ENCODE measurements around the gene PABPC3.

The PABPC3 gene
- total RNA-seq = 0 reads per million in 3 donors

- H3K4me1 ChIP-seq (ENCODE audit: control insufficient read depth, insufficient read depth, low read length, poor library complexity, severe bottlenecking) = no peaks in the 10 kb centered on the region
- H3K9me3 ChIP-seq (ENCODE audit: control insufficient read depth, low read length) = no peaks in the 10 kb centered on the region
- no peaks in the 10 kb centered on the region for H3K27me3 ChIP-seq (replicated peaks; ENCODE audit: control insufficient read depth, insufficient read depth, low read length, poor library complexity, severe bottlenecking)
- no peak for DNase-seq
- no peak within 1 kb of the TSS for H3K27ac ChIP-seq (ENCODE audit: insufficient read depth, low read length, poor library complexity, severe bottlenecking)
- H3K36me3 ChIP-seq (ENCODE audit: control insufficient read depth, insufficient read depth, low read length) = no peaks in the 10 kb centered on the region
- no peak within 1 kb of the TSS for H3K4me3 ChIP-seq (ENCODE audit: insufficient read depth, low read depth, low read length, poor library complexity, severe bottlenecking)
Measured at GRCh38 chr13:25095851-25096453, at the start of gene PABPC3. Gene PABPC3 (plus strand): TSS chr13:25096136. CDS start chr13:25096199, 63 bp downstream.

- Histone ChIP-seq H3K27me3 (replicated peaks; ENCODE audit: control insufficient read depth, insufficient read depth, low read length, poor library complexity, severe bottlenecking) (peaks cover 6% of the 10 kb centered on the region), H3K9me3 (ENCODE audit: control insufficient read depth, low read length) (no peaks in the 10 kb centered on the region), H3K36me3 (ENCODE audit: control insufficient read depth, insufficient read depth, low read length) (no peaks in the 10 kb centered on the region), H3K4me3 (ENCODE audit: insufficient read depth, low read depth, low read length, poor library complexity, severe bottlenecking) (no peak overlapping the region), H3K27ac (ENCODE audit: insufficient read depth, low read length, poor library complexity, severe bottlenecking) (no peak overlapping the region), H3K4me1 (ENCODE audit: control insufficient read depth, insufficient read depth, low read length, poor library complexity, severe bottlenecking) (no peaks in the 10 kb centered on the region)
- no peak for DNase-seq
Measured at GRCh38 chr13:25046274-25046984, 49.5 kb upstream of the PABPC3 start.

GRCh38 chr13:25046985-25047511 lies 48.9 kb upstream of the PABPC3 start:
- peaks cover 6% of the 10 kb centered on the region for H3K27me3 ChIP-seq (replicated peaks; ENCODE audit: control insufficient read depth, insufficient read depth, low read length, poor library complexity, severe bottlenecking)
- DNase-seq = no peak
- H3K36me3 ChIP-seq (ENCODE audit: control insufficient read depth, insufficient read depth, low read length) = no peaks in the 10 kb centered on the region
- no peak overlapping the region for H3K4me3 ChIP-seq (ENCODE audit: insufficient read depth, low read depth, low read length, poor library complexity, severe bottlenecking)
- no peak overlapping the region for H3K27ac ChIP-seq (ENCODE audit: insufficient read depth, low read length, poor library complexity, severe bottlenecking)
- no peaks in the 10 kb centered on the region for H3K4me1 ChIP-seq (ENCODE audit: control insufficient read depth, insufficient read depth, low read length, poor library complexity, severe bottlenecking)
- no peaks in the 10 kb centered on the region for H3K9me3 ChIP-seq (ENCODE audit: control insufficient read depth, low read length)

GRCh38 chr13:25051065-25051464 lies 44.9 kb upstream of the PABPC3 start:
- Histone ChIP-seq H3K4me1 (ENCODE audit: control insufficient read depth, insufficient read depth, low read length, poor library complexity, severe bottlenecking) (no peaks in the 10 kb centered on the region), H3K27me3 (replicated peaks; ENCODE audit: control insufficient read depth, insufficient read depth, low read length, poor library complexity, severe bottlenecking) (peaks cover 3% of the 10 kb centered on the region), H3K27ac (ENCODE audit: insufficient read depth, low read length, poor library complexity, severe bottlenecking) (no peak overlapping the region), H3K9me3 (ENCODE audit: control insufficient read depth, low read length) (no peaks in the 10 kb centered on the region), H3K36me3 (ENCODE audit: control insufficient read depth, insufficient read depth, low read length) (no peaks in the 10 kb centered on the region), H3K4me3 (ENCODE audit: insufficient read depth, low read depth, low read length, poor library complexity, severe bottlenecking) (no peak overlapping the region)
- no peak for DNase-seq

- Histone ChIP-seq H3K4me1 (ENCODE audit: control insufficient read depth, insufficient read depth, low read length, poor library complexity, severe bottlenecking) (no peaks in the 10 kb centered on the region), H3K27me3 (replicated peaks; ENCODE audit: control insufficient read depth, insufficient read depth, low read length, poor library complexity, severe bottlenecking) (no peaks in the 10 kb centered on the region), H3K36me3 (ENCODE audit: control insufficient read depth, insufficient read depth, low read length) (no peaks in the 10 kb centered on the region), H3K27ac (ENCODE audit: insufficient read depth, low read length, poor library complexity, severe bottlenecking) (no peak overlapping the region), H3K9me3 (ENCODE audit: control insufficient read depth, low read length) (no peaks in the 10 kb centered on the region), H3K4me3 (ENCODE audit: insufficient read depth, low read depth, low read length, poor library complexity, severe bottlenecking) (no peak overlapping the region)
- no peak for DNase-seq
Measured at GRCh38 chr13:25059166-25059565, 36.8 kb upstream of the PABPC3 start.

DNA sequence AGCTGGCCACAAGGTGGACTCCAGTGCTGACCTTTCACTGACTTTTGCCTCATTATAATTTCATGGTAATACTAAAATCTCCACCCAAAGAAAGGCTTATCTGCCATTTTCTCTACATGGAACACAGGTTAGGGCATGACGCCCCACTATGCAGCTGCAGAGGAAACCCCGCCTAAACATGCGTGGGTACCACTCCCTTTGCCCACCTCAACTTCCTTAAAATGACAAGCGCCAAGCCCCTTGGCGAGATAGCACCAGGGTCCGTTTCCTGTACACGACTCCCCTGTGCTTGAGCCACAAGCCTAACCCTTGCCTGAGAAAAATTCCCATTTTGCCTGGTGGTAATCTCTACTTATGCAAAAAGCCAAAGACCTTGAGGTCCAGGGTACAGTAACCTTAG lies 36.0 kb upstream of the PABPC3 start:
- H3K27ac ChIP-seq (ENCODE audit: insufficient read depth, low read length, poor library complexity, severe bottlenecking) = no peak overlapping the region
- no peaks in the 10 kb centered on the region for H3K36me3 ChIP-seq (ENCODE audit: control insufficient read depth, insufficient read depth, low read length)
- H3K4me1 ChIP-seq (ENCODE audit: control insufficient read depth, insufficient read depth, low read length, poor library complexity, severe bottlenecking) = no peaks in the 10 kb centered on the region
- no peaks in the 10 kb centered on the region for H3K9me3 ChIP-seq (ENCODE audit: control insufficient read depth, low read length)
- H3K27me3 ChIP-seq (replicated peaks; ENCODE audit: control insufficient read depth, insufficient read depth, low read length, poor library complexity, severe bottlenecking) = no peaks in the 10 kb centered on the region
- no peak overlapping the region for H3K4me3 ChIP-seq (ENCODE audit: insufficient read depth, low read depth, low read length, poor library complexity, severe bottlenecking)
- no peak for DNase-seq

DNA sequence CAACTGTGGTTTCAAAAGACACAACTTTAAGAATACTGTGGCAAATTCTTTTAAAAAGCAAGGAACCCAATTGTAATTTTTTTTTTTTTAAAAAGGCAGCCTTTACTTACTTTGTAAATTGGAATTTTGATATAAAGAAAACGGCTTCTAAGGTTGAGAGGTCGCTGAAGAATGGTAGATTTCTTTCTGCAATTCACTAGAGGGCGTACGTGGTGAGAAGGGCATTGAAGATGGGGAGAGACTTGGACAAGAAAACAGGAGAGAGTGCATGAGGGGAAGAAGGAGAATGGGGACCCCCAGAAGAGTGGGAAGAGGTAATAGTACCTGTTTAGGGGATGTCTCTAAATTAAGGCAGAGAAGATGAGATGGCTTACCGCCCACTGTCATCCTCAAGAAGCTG lies 33.5 kb upstream of the PABPC3 start:
- Histone ChIP-seq H3K36me3 (ENCODE audit: control insufficient read depth, insufficient read depth, low read length) (no peaks in the 10 kb centered on the region), H3K27me3 (replicated peaks; ENCODE audit: control insufficient read depth, insufficient read depth, low read length, poor library complexity, severe bottlenecking) (no peaks in the 10 kb centered on the region), H3K4me1 (ENCODE audit: control insufficient read depth, insufficient read depth, low read length, poor library complexity, severe bottlenecking) (no peaks in the 10 kb centered on the region), H3K4me3 (ENCODE audit: insufficient read depth, low read depth, low read length, poor library complexity, severe bottlenecking) (no peak overlapping the region), H3K27ac (ENCODE audit: insufficient read depth, low read length, poor library complexity, severe bottlenecking) (no peak overlapping the region), H3K9me3 (ENCODE audit: control insufficient read depth, low read length) (no peaks in the 10 kb centered on the region)
- DNase-seq = no peak

GRCh38 chr13:25064396-25064795 lies 31.5 kb upstream of the PABPC3 start:
- no peaks in the 10 kb centered on the region for H3K36me3 ChIP-seq (ENCODE audit: control insufficient read depth, insufficient read depth, low read length)
- no peak overlapping the region for H3K27ac ChIP-seq (ENCODE audit: insufficient read depth, low read length, poor library complexity, severe bottlenecking)
- H3K4me1 ChIP-seq (ENCODE audit: control insufficient read depth, insufficient read depth, low read length, poor library complexity, severe bottlenecking) = no peaks in the 10 kb centered on the region
- no peaks in the 10 kb centered on the region for H3K9me3 ChIP-seq (ENCODE audit: control insufficient read depth, low read length)
- H3K27me3 ChIP-seq (replicated peaks; ENCODE audit: control insufficient read depth, insufficient read depth, low read length, poor library complexity, severe bottlenecking) = no peaks in the 10 kb centered on the region
- no peak overlapping the region for H3K4me3 ChIP-seq (ENCODE audit: insufficient read depth, low read depth, low read length, poor library complexity, severe bottlenecking)
- no peak for DNase-seq

- no peak overlapping the region for H3K27ac ChIP-seq (ENCODE audit: insufficient read depth, low read length, poor library complexity, severe bottlenecking)
- H3K4me1 ChIP-seq (ENCODE audit: control insufficient read depth, insufficient read depth, low read length, poor library complexity, severe bottlenecking) = no peaks in the 10 kb centered on the region
- no peaks in the 10 kb centered on the region for H3K27me3 ChIP-seq (replicated peaks; ENCODE audit: control insufficient read depth, insufficient read depth, low read length, poor library complexity, severe bottlenecking)
- no peaks in the 10 kb centered on the region for H3K9me3 ChIP-seq (ENCODE audit: control insufficient read depth, low read length)
- no peaks in the 10 kb centered on the region for H3K36me3 ChIP-seq (ENCODE audit: control insufficient read depth, insufficient read depth, low read length)
- no peak for DNase-seq
- H3K4me3 ChIP-seq (ENCODE audit: insufficient read depth, low read depth, low read length, poor library complexity, severe bottlenecking) = no peak overlapping the region
Measured at GRCh38 chr13:25065974-25066770, 29.8 kb upstream of the PABPC3 start.

- no peak for DNase-seq
- no peak overlapping the region for H3K27ac ChIP-seq (ENCODE audit: insufficient read depth, low read length, poor library complexity, severe bottlenecking)
- no peak overlapping the region for H3K4me3 ChIP-seq (ENCODE audit: insufficient read depth, low read depth, low read length, poor library complexity, severe bottlenecking)
- H3K4me1 ChIP-seq (ENCODE audit: control insufficient read depth, insufficient read depth, low read length, poor library complexity, severe bottlenecking) = no peaks in the 10 kb centered on the region
- no peaks in the 10 kb centered on the region for H3K9me3 ChIP-seq (ENCODE audit: control insufficient read depth, low read length)
- no peaks in the 10 kb centered on the region for H3K36me3 ChIP-seq (ENCODE audit: control insufficient read depth, insufficient read depth, low read length)
- H3K27me3 ChIP-seq (replicated peaks; ENCODE audit: control insufficient read depth, insufficient read depth, low read length, poor library complexity, severe bottlenecking) = no peaks in the 10 kb centered on the region
Measured at GRCh38 chr13:25067064-25067463, 28.9 kb upstream of the PABPC3 start.
